ENCODE results near the gene KLHL14. TPM values are rescaled to one million over a fixed set of nuclear protein-coding genes. Genes with fewer than 3 reads are reported as not detected.

KLHL14 gene
- not detected in 3 replicates for total RNA-seq
- long read RNA-seq: 0 reads

GRCh38 chr18:32772581-32773381, at the start of gene KLHL14:
Gene KLHL14 (minus strand): TSS chr18:32773023. CDS start chr18:32770591, 2,432 bp downstream.
- H3K9me3 Mint-ChIP-seq (ENCODE audit: low read depth): peaks cover 4% of the 10 kb centered on the region
- peak within 1 kb of the TSS; percentile 54 for H3K4me3 Mint-ChIP-seq (ENCODE audit: unreplicated experiment)
- H3K36me3 Mint-ChIP-seq (ENCODE audit: low read depth): no peaks in the 10 kb centered on the region
- no peak within 1 kb of the TSS for H3K27ac Mint-ChIP-seq (ENCODE audit: unreplicated experiment)
- TF ChIP-seq CTCF (IDR thresholded peaks at IDR 0.05): no peak
- peaks cover 21% of the 10 kb centered on the region for H3K4me1 Mint-ChIP-seq (ENCODE audit: low read depth)
- DNase-seq (ENCODE audit: low spot score): no peak
- peaks cover 50% of the 10 kb centered on the region for H3K27me3 Mint-ChIP-seq (ENCODE audit: low read depth)

- Mint-ChIP-seq H3K36me3 (ENCODE audit: low read depth) (no peaks in the 10 kb centered on the region), H3K4me3 (ENCODE audit: unreplicated experiment) (no peak overlapping the region), H3K4me1 (ENCODE audit: low read depth) (no peaks in the 10 kb centered on the region), H3K27me3 (ENCODE audit: low read depth) (peaks cover 6% of the 10 kb centered on the region), H3K27ac (ENCODE audit: unreplicated experiment) (no peak overlapping the region), H3K9me3 (ENCODE audit: low read depth) (no peaks in the 10 kb centered on the region)
- no peak for TF ChIP-seq CTCF (IDR thresholded peaks at IDR 0.05)
- no peak for DNase-seq (ENCODE audit: low spot score)
Observed at GRCh38 chr18:32822197-32822596, 49.4 kb upstream of the KLHL14 start.

- Mint-ChIP-seq H3K4me3 (ENCODE audit: unreplicated experiment) (no peak overlapping the region), H3K27me3 (ENCODE audit: low read depth) (peaks cover 20% of the 10 kb centered on the region), H3K27ac (ENCODE audit: unreplicated experiment) (no peak overlapping the region), H3K36me3 (ENCODE audit: low read depth) (no peaks in the 10 kb centered on the region), H3K9me3 (ENCODE audit: low read depth) (no peaks in the 10 kb centered on the region), H3K4me1 (ENCODE audit: low read depth) (no peaks in the 10 kb centered on the region)
- TF ChIP-seq CTCF (IDR thresholded peaks at IDR 0.05): no peak
- no peak for DNase-seq (ENCODE audit: low spot score)
Observed at GRCh38 chr18:32815881-32816280, 43.1 kb upstream of the KLHL14 start.

GRCh38 chr18:32812342-32812741, 39.5 kb upstream of the KLHL14 start:
- H3K27me3 Mint-ChIP-seq (ENCODE audit: low read depth): peaks cover 17% of the 10 kb centered on the region
- no peak for TF ChIP-seq CTCF (IDR thresholded peaks at IDR 0.05)
- H3K36me3 Mint-ChIP-seq (ENCODE audit: low read depth): no peaks in the 10 kb centered on the region
- no peak overlapping the region for H3K27ac Mint-ChIP-seq (ENCODE audit: unreplicated experiment)
- H3K9me3 Mint-ChIP-seq (ENCODE audit: low read depth): no peaks in the 10 kb centered on the region
- H3K4me3 Mint-ChIP-seq (ENCODE audit: unreplicated experiment): no peak overlapping the region
- DNase-seq (ENCODE audit: low spot score): no peak
- no peaks in the 10 kb centered on the region for H3K4me1 Mint-ChIP-seq (ENCODE audit: low read depth)

GRCh38 chr18:32810314-32810713, 37.5 kb upstream of the KLHL14 start:
- Mint-ChIP-seq H3K27ac (ENCODE audit: unreplicated experiment) (no peak overlapping the region), H3K27me3 (ENCODE audit: low read depth) (peaks cover 14% of the 10 kb centered on the region), H3K36me3 (ENCODE audit: low read depth) (no peaks in the 10 kb centered on the region), H3K4me1 (ENCODE audit: low read depth) (no peaks in the 10 kb centered on the region), H3K4me3 (ENCODE audit: unreplicated experiment) (no peak overlapping the region), H3K9me3 (ENCODE audit: low read depth) (no peaks in the 10 kb centered on the region)
- no peak for TF ChIP-seq CTCF (IDR thresholded peaks at IDR 0.05)
- DNase-seq (ENCODE audit: low spot score): no peak

All from chondrocyte (in vitro differentiated cells).